IMR-90 (cell line): ENCODE results near the gene DUSP9. TPM values are rescaled to one million over a fixed set of nuclear protein-coding genes. Genes with fewer than 3 reads are reported as not detected.

Experiments
- ATAC-seq: fragments of 200-7000 bp; cut with Tn5 transposase; 2 replicates; pipeline ENCODE4 v1.9.1; 2020; ENCODE audit warnings: low read depth, mild to moderate bottlenecking, moderate library complexity
- BruUV-seq: library from RNA; stranded (reverse); fragments of 400-500 nt; replicated peaks from 2 replicates; lab custom pipeline; 2021; lab: Mats Ljungman, UMichigan
- CTCF ChIA-PET: fragments of 300-600 bp; formaldehyde crosslinking; extraction: SDS; loops from one replicate; lab custom pipeline; 2021; ENCODE audit warnings: antibody characterized with exemption; lab: Yijun Ruan, JAX
- POLR2A ChIA-PET: fragments of 300-600 bp; sonication (Branson Sonifier 250); formaldehyde crosslinking; loops from one replicate; lab custom pipeline; 2022; ENCODE audit warnings: antibody characterized with exemption; ENCODE audit not compliant: unreplicated experiment; lab: Charles Lee
- DNase-seq: peaks from one replicate; pipeline ENCODE4 v3.0.0; 2013
- H2AFZ ChIP-seq: replicated peaks from 2 replicates; pipeline ENCODE3; 2013; ENCODE audit warnings: low read length, mild to moderate bottlenecking; ENCODE audit not compliant: poor library complexity
- H2AK5ac ChIP-seq: 2 replicates; pipeline ENCODE4 v1.6.1; 2013; ENCODE audit warnings: low read depth, low read length, inconsistent platforms
- H2AK9ac ChIP-seq: replicated peaks from 2 replicates; pipeline ENCODE3; 2013; ENCODE audit warnings: mild to moderate bottlenecking, low read depth, low read length, moderate library complexity; ENCODE audit not compliant: poor library complexity
- H2BK120ac ChIP-seq: 2 replicates; pipeline ENCODE4 v1.6.1; 2013; ENCODE audit warnings: low read depth, low read length, inconsistent platforms
- H2BK15ac ChIP-seq: 3 replicates; pipeline ENCODE4 v1.6.1; 2013; ENCODE audit warnings: low read depth, low read length, inconsistent platforms
- H2BK20ac ChIP-seq: 2 replicates; pipeline ENCODE4 v1.6.1; 2013; ENCODE audit warnings: low read depth, mild to moderate bottlenecking, inconsistent platforms, low read length, moderate library complexity
- H2BK5ac ChIP-seq: 2 replicates; pipeline ENCODE4 v1.6.1; 2013; ENCODE audit warnings: mild to moderate bottlenecking, low read depth, low read length, inconsistent platforms; ENCODE audit not compliant: poor library complexity, severe bottlenecking
- H3K14ac ChIP-seq: replicated peaks from 2 replicates; pipeline ENCODE4 v1.6.1; 2013; ENCODE audit warnings: low read depth, low read length, inconsistent platforms
- H3K18ac ChIP-seq: 2 replicates; pipeline ENCODE4 v1.6.1; 2013; ENCODE audit warnings: low read depth, low read length, control low read depth
- H3K23ac ChIP-seq: 2 replicates; pipeline ENCODE4 v1.6.1; 2013; ENCODE audit warnings: low read depth, low read length, inconsistent platforms
- H3K27ac ChIP-seq: 2 replicates; pipeline ENCODE4 v1.5.1; 2013; ENCODE audit warnings: mild to moderate bottlenecking, control low read depth, low read length; ENCODE audit not compliant: insufficient read depth
- H3K27me3 ChIP-seq: 2 replicates; pipeline ENCODE4 v1.6.1; 2013; ENCODE audit warnings: low read length; ENCODE audit not compliant: control insufficient read depth, insufficient read depth
- H3K36me3 ChIP-seq: 2 replicates; pipeline ENCODE4 v1.6.1; 2013; ENCODE audit warnings: low read length, mixed read lengths; ENCODE audit not compliant: control insufficient read depth, insufficient read depth
- H3K4ac ChIP-seq: 2 replicates; pipeline ENCODE4 v1.6.1; 2013; ENCODE audit warnings: low read depth, low read length, inconsistent platforms
- H3K4me1 ChIP-seq: 2 replicates; pipeline ENCODE4 v1.6.1; 2013; ENCODE audit warnings: low read length, mixed read lengths; ENCODE audit not compliant: control insufficient read depth, insufficient read depth
- H3K4me2 ChIP-seq: 2 replicates; pipeline ENCODE4 v1.6.1; 2013; ENCODE audit warnings: low read depth, mild to moderate bottlenecking, control low read depth, low read length, moderate library complexity
- H3K4me3 ChIP-seq: 2 replicates; pipeline ENCODE4 v1.5.1; 2013; ENCODE audit warnings: low read depth, mild to moderate bottlenecking, control low read depth, low read length, moderate library complexity; ENCODE audit not compliant: insufficient read depth
- H3K56ac ChIP-seq: 2 replicates; pipeline ENCODE4 v1.6.1; 2013; ENCODE audit warnings: low read length, inconsistent platforms; ENCODE audit not compliant: insufficient read depth; ENCODE audit errors: extremely low read depth
- H3K79me1 ChIP-seq, 2 experiments: 2 replicates each; pipeline ENCODE4 v1.6.1; 2013; ENCODE audit warnings: low read length in 2 of 2, inconsistent platforms in 1 of 2, low read depth in 1 of 2
- H3K9ac ChIP-seq: 2 replicates; pipeline ENCODE4 v1.6.1; 2013; ENCODE audit warnings: low read depth, low read length, control low read depth
- H3K9me1 ChIP-seq: 2 replicates; pipeline ENCODE4 v1.6.1; 2013; ENCODE audit warnings: low read length, inconsistent platforms; ENCODE audit not compliant: insufficient read depth
- H3K9me3 ChIP-seq: 2 replicates; pipeline ENCODE4 v1.6.1; 2013; ENCODE audit warnings: low read length; ENCODE audit not compliant: control insufficient read depth, insufficient read depth
- H4K20me1 ChIP-seq: 2 replicates; pipeline ENCODE4 v1.6.1; 2013; ENCODE audit warnings: low read length, inconsistent platforms; ENCODE audit not compliant: insufficient read depth
- H4K5ac ChIP-seq: 2 replicates; pipeline ENCODE4 v1.6.1; 2013; ENCODE audit warnings: mild to moderate bottlenecking, low read depth, low read length, control low read depth
- H4K8ac ChIP-seq, 2 experiments: 2 replicates each; pipeline ENCODE4 v1.6.1; 2013; ENCODE audit warnings: low read depth in 2 of 2, low read length in 2 of 2, control low read depth in 1 of 2, inconsistent platforms in 1 of 2
- H4K91ac ChIP-seq: 2 replicates; pipeline ENCODE4 v1.6.1; 2013; ENCODE audit warnings: low read depth, low read length, inconsistent platforms; ENCODE audit not compliant: insufficient read depth
- BHLHE40 ChIP-seq: fragments of 150-350 bp; IDR thresholded peaks from 2 replicates; pipeline ENCODE4 v1.6.1; 2016; ENCODE audit warnings: mild to moderate bottlenecking, low read depth, low read length
- CEBPB ChIP-seq: IDR thresholded peaks from 2 replicates; pipeline ENCODE4 v1.6.1; 2012; ENCODE audit warnings: low read depth, low read length, improper control_type of control experiment
- CHD1 ChIP-seq: IDR thresholded peaks from 2 replicates; pipeline ENCODE4 v1.6.1; 2012; ENCODE audit warnings: low read depth, low read length, improper control_type of control experiment
- FOS ChIP-seq: fragments of 150-350 bp; IDR thresholded peaks from 2 replicates; pipeline ENCODE4 v1.6.1; 2016; ENCODE audit warnings: low read depth, low read length
- MAFK ChIP-seq: IDR thresholded peaks from 2 replicates; pipeline ENCODE4 v1.6.1; 2012; ENCODE audit warnings: low read depth, low read length, improper control_type of control experiment
- NFE2L2 ChIP-seq: fragments of 150-350 bp; IDR thresholded peaks from 2 replicates; pipeline ENCODE4 v1.6.1; 2016; ENCODE audit warnings: low read depth, mild to moderate bottlenecking, low read length
- POLR2A ChIP-seq: IDR thresholded peaks from 2 replicates; pipeline ENCODE4 v1.6.1; 2012; ENCODE audit warnings: mild to moderate bottlenecking, low read depth, low read length
- RAD21 ChIP-seq: IDR thresholded peaks from 2 replicates; pipeline ENCODE4 v1.6.1; 2012; ENCODE audit warnings: low read length, improper control_type of control experiment
- RCOR1 ChIP-seq: IDR thresholded peaks from 2 replicates; pipeline ENCODE4 v1.6.1; 2012; ENCODE audit warnings: mild to moderate bottlenecking, low read length, improper control_type of control experiment; ENCODE audit not compliant: insufficient replicate concordance
- RFX5 ChIP-seq: IDR thresholded peaks from 2 replicates; pipeline ENCODE4 v1.8.0; 2012; ENCODE audit warnings: low read depth, mild to moderate bottlenecking, low read length, moderate library complexity
- WGBS, 2 experiments: methylation state at CpG; one replicate each; pipeline versions ENCODE4 v1.1.5 to v1.1.7; 2013; ENCODE audit warnings: missing lambda C conversion rate in 2 of 2; ENCODE audit not compliant: insufficient read length in 1 of 2; ENCODE audit errors: extremely low coverage in 2 of 2; 5-methylcytosine and 5-hydroxymethylcytosine counted together
- dilution Hi-C: fragments of 300-500 bp; cut with HindIII; formaldehyde crosslinking; loops from one replicate; pipeline ENCODE4 v1.14.3; 2018; ENCODE audit warnings: low sequenced_read_pairs; ENCODE audit not compliant: unreplicated experiment
- in situ Hi-C: fragments of 300-500 bp; cut with MboI; formaldehyde crosslinking; loops from 3 replicates; pipeline ENCODE4 v1.14.3; 2019; ENCODE audit warnings: low sequenced_read_pairs, inconsistent platforms, mixed read lengths
- intact Hi-C: fragments of 100-400 bp; cut with micrococcal nuclease; formaldehyde crosslinking; loops from 2 replicates; pipeline ENCODE4 v1.10.0; 2022
- polyA plus RNA-seq, 3 experiments: library from polyadenylated mRNA; depleted of rRNA; stranded (reverse); fragments of >200 nt; gene quantifications; 2 replicates each; pipeline ENCODE4 v1.2.3, GENCODE V29; 2012; ENCODE audit warnings: low replicate concordance in 1 of 3
- total RNA-seq: library from RNA; depleted of rRNA; stranded (reverse); fragments of >200 nt; gene quantifications from 2 replicates; pipeline ENCODE4 v1.2.3, GENCODE V29; 2012
- TF ChIP-seq, protein P1 (sequence below): fragments of 150-350 bp; IDR thresholded peaks from 2 replicates; pipeline ENCODE4 v1.6.1; 2017; ENCODE audit warnings: mild to moderate bottlenecking, antibody characterized with exemption, low read length, low read depth
- TF ChIP-seq, protein P2 (sequence below): conservative IDR thresholded peaks from 2 replicates; pipeline ENCODE4 v1.5.1; 2012; ENCODE audit warnings: mild to moderate bottlenecking, low read depth, low read length, improper control_type of control experiment

The DUSP9 gene
- total and polyA plus RNA-seq, 2 of the 4 experiments (the other 2 are of a cell fraction), result under 0.01 to 0.09 TPM

GRCh38 chrX:153637121-153638040 is 9.6 kb upstream of the DUSP9 start:
- H4K8ac ChIP-seq, result no peak overlapping the region
- no peak overlapping the region for H2AK9ac ChIP-seq
- H3K27ac ChIP-seq, result no peak overlapping the region
- H2BK5ac ChIP-seq, result no peak overlapping the region
- no peak overlapping the region for H4K91ac ChIP-seq
- H3K36me3 ChIP-seq, result no peaks in the 10 kb centered on the region
- no peak overlapping the region for H3K9ac ChIP-seq
- H4K5ac ChIP-seq, result no peak overlapping the region
- no TSS peak for BruUV-seq
- DNase-seq (no peak), ATAC-seq (no peak)
- CTCF ChIA-PET, result no interaction called here
- H3K56ac ChIP-seq, result no peak overlapping the region
- H3K79me1 ChIP-seq, result no peaks in the 10 kb centered on the region
- peaks cover 6% of the 10 kb centered on the region; the same call in 1 of the 2 replicates for H3K9me3 ChIP-seq
- intact Hi-C loops (no loop called here), dilution Hi-C loops (no loop called here), in situ Hi-C loops (no loop called here)
- no peak overlapping the region for H3K23ac ChIP-seq
- H3K18ac ChIP-seq, result no peak overlapping the region
- no peak overlapping the region for H2BK15ac ChIP-seq
- no peaks in the 10 kb centered on the region for H3K9me1 ChIP-seq
- no peak overlapping the region for H2AFZ ChIP-seq
- H4K20me1 ChIP-seq, result no peaks in the 10 kb centered on the region
- no peak overlapping the region for H3K4ac ChIP-seq
- no peak overlapping the region for H3K4me3 ChIP-seq
- no peaks in the 10 kb centered on the region for H3K4me1 ChIP-seq
- H2BK120ac ChIP-seq, result no peak overlapping the region
- peaks cover 29% of the 10 kb centered on the region for H3K27me3 ChIP-seq
- H2AK5ac ChIP-seq, result no peak overlapping the region
- no peak overlapping the region for H3K4me2 ChIP-seq
- WGBS, 2 experiments, result no CpG with 5 or more reads among the region's 27 CpGs
- no peak overlapping the region for H3K14ac ChIP-seq
- POLR2A ChIA-PET, result no interaction called here
- TF ChIP-seq, protein P1, sequence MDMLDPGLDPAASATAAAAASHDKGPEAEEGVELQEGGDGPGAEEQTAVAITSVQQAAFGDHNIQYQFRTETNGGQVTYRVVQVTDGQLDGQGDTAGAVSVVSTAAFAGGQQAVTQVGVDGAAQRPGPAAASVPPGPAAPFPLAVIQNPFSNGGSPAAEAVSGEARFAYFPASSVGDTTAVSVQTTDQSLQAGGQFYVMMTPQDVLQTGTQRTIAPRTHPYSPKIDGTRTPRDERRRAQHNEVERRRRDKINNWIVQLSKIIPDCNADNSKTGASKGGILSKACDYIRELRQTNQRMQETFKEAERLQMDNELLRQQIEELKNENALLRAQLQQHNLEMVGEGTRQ, result no peak
- TF ChIP-seq CEBPB, result no peak
- TF ChIP-seq RFX5, result no peak
- TF ChIP-seq RAD21, result no peak
- TF ChIP-seq CHD1, result no peak
- no peak for TF ChIP-seq MAFK
- no peak for TF ChIP-seq FOS
- TF ChIP-seq NFE2L2, result no peak
- TF ChIP-seq, protein P2, sequence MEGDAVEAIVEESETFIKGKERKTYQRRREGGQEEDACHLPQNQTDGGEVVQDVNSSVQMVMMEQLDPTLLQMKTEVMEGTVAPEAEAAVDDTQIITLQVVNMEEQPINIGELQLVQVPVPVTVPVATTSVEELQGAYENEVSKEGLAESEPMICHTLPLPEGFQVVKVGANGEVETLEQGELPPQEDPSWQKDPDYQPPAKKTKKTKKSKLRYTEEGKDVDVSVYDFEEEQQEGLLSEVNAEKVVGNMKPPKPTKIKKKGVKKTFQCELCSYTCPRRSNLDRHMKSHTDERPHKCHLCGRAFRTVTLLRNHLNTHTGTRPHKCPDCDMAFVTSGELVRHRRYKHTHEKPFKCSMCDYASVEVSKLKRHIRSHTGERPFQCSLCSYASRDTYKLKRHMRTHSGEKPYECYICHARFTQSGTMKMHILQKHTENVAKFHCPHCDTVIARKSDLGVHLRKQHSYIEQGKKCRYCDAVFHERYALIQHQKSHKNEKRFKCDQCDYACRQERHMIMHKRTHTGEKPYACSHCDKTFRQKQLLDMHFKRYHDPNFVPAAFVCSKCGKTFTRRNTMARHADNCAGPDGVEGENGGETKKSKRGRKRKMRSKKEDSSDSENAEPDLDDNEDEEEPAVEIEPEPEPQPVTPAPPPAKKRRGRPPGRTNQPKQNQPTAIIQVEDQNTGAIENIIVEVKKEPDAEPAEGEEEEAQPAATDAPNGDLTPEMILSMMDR, result no peak
- no peak for TF ChIP-seq RCOR1
- no peak for TF ChIP-seq BHLHE40
- TF ChIP-seq POLR2A, result no peak
- H2BK20ac ChIP-seq, result no peak overlapping the region
